ENCODE measurements around the gene BBS2. TPM values are rescaled to one million over a fixed set of nuclear protein-coding genes. Genes with fewer than 3 reads are reported as not detected.
A peak's percentile ranks its signal among the peaks of the same experiment; 100 is the strongest.

BBS2 gene
- total and polyA plus RNA-seq, 9 of the 15 experiments (the other 6 are each of a cell fraction or from before 2014, with no cell fraction given): 4.2 to 22.7 (median 10.2) TPM

DNA sequence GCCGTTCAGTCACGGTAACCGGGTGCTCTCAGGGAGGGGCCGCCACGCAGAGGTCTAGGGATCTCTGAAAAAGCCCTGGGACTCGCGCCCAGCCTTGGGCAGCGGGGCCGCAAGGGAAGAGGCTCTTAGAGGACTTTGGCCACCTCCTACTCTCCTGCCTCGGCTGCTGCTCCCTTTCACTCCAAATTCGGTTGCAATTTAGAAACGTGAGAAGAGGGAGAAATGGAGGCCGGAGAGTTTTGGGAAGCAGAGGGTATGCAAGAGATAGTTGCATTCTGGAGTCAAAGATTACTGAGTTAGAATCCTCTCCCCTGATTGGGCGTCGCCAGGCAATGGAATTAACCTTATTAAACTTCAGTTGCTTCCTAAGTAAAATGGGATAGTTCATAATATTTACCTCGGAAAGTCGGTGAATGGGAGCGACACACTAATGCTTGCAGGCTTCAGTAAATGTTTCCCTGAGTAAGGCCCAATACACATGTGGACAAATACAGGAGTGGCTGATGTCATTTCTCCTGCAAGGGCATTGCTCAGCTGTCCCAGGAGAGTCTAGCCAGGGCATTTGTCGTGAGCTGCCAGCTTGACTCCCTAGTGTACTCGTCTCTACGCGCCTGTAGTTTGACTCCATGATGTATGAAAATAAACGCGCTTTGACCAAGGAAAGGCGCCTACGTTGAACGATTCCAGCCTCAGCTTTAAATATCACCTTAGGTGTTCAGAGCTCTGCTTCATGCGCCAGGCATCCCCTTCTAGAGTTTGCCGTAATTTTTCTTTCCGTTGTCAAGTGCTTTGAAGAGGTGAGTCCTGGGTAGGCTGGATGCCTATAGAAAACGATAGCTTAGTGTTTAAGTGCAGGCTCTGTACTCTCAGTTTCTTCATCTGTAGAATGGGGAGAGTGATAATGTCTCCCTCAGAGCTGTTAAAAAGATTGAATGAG, 67.8 kb downstream of the BBS2 start (continued):
- TF ChIP-seq REST (IDR thresholded peaks at IDR 0.05; ENCODE audit: borderline replicate concordance) (no peak), REST (CRISPR knock-in tag; IDR thresholded peaks at IDR 0.05; ENCODE audit: low read depth) (0 out of 2 replicates have a peak, but pooled peaks have one; percentile 38), WHSC1 (IDR thresholded peaks at IDR 0.05; ENCODE audit: low read length) (no peak), SAP30 (IDR thresholded peaks at IDR 0.05; ENCODE audit: borderline replicate concordance, insufficient read depth, low read depth, low read length, poor library complexity, severe bottlenecking) (peak; percentile 51), ZNF586 (CRISPR knock-in tag; conservative IDR thresholded peaks at IDR 0.05) (no peak), MAZ (CRISPR knock-in tag; conservative IDR thresholded peaks at IDR 0.05 in 1 of 2, IDR thresholded peaks at IDR 0.05 in 1 of 2) (peak in 1 of 2 experiments; percentile 17; a peak in 2 of 4 replicates), KAT7 (CRISPR knock-in tag; IDR thresholded peaks at IDR 0.05; ENCODE audit: borderline replicate concordance) (0 out of 2 replicates have a peak, but pooled peaks have one; percentile 50), SMARCC2 (IDR thresholded peaks at IDR 0.05; ENCODE audit: low read depth) (0 out of 2 replicates have a peak, but pooled peaks have one; percentile 7), SMARCA5 (IDR thresholded peaks at IDR 0.05) (peak; percentile 81; the same call in 1 of the 2 replicates), RCOR1 (IDR thresholded peaks at IDR 0.05; ENCODE audit: borderline replicate concordance in 1 of 2, low read depth in 2 of 2, low read length in 2 of 2) (peak; percentile 43 to 80; a peak in 3 of 4 replicates), KAT8 (IDR thresholded peaks at IDR 0.05; ENCODE audit: low read depth) (no peak), KDM1A (IDR thresholded peaks at IDR 0.05) (peak; percentile 79 to 85; a peak in 3 of 4 replicates), TAL1 (IDR thresholded peaks at IDR 0.05) (no peak)
- TF ChIP-seq, protein P1, sequence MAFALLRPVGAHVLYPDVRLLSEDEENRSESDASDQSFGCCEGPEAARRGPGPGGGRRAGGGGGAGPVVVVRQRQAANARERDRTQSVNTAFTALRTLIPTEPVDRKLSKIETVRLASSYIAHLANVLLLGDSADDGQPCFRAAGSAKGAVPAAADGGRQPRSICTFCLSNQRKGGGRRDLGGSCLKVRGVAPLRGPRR (CRISPR knock-in tag; IDR thresholded peaks at IDR 0.05): no peak
- TF ChIP-seq, protein P2, sequence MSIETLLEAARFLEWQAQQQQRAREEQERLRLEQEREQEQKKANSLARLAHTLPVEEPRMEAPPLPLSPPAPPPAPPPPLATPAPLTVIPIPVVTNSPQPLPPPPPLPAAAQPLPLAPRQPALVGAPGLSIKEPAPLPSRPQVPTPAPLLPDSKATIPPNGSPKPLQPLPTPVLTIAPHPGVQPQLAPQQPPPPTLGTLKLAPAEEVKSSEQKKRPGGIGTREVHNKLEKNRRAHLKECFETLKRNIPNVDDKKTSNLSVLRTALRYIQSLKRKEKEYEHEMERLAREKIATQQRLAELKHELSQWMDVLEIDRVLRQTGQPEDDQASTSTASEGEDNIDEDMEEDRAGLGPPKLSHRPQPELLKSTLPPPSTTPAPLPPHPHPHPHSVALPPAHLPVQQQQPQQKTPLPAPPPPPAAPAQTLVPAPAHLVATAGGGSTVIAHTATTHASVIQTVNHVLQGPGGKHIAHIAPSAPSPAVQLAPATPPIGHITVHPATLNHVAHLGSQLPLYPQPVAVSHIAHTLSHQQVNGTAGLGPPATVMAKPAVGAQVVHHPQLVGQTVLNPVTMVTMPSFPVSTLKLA (conservative IDR thresholded peaks at IDR 0.05): peak in 1 of 2 experiments; percentile 40; a peak in 1 of 4 replicates

All from K562 (cell line).